GM04503 (cell line): ENCODE data around the gene IFITM5.
"Not testable (repeated sequence)": the region's sequence is repeated elsewhere in the genome, so short reads cannot be mapped to it uniquely, and the experiment has no call there.

ENCODE experiments used
- DNase-seq: peaks from one replicate; pipeline ENCODE4 v3.0.0-alpha.2; 2012; ENCODE audit warnings: low read depth

Gene IFITM5

DNA sequence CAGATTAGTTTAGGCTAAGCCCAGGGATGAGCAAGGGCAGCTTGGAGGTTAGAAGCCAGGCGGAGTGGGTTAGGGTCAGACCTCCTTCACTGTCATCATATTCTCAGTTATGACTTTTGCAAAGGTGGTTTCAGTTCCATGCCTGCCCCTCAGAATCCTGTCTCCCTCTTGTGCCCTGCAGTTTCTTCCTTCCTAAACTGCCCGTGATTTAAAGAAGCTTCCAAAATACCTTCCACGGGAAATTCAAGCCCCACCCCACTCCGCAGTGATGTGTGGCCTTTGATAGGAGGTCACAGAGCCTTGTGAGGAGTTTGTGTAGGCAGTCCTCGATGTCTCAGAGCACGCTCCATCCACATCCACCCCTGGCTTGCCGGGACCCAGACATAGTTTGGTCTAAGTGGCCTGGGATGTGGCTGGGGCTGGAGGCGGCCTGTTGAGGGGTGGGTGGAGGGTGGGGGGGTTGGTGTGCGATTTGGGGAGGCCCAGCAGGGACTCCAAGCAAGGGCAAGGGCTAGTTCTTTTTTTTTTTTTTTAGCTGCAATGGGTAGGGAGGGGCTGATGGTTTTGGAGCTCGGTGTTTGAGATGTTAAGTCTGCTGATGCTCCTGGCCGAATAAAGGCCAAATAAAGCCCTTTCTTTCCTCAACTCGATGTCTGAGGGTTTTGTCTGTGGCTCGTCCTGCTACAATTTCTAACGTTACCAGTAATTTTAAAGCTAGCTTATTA lies 12.9 kb upstream of the IFITM5 start:
- no peak for DNase-seq

DNA sequence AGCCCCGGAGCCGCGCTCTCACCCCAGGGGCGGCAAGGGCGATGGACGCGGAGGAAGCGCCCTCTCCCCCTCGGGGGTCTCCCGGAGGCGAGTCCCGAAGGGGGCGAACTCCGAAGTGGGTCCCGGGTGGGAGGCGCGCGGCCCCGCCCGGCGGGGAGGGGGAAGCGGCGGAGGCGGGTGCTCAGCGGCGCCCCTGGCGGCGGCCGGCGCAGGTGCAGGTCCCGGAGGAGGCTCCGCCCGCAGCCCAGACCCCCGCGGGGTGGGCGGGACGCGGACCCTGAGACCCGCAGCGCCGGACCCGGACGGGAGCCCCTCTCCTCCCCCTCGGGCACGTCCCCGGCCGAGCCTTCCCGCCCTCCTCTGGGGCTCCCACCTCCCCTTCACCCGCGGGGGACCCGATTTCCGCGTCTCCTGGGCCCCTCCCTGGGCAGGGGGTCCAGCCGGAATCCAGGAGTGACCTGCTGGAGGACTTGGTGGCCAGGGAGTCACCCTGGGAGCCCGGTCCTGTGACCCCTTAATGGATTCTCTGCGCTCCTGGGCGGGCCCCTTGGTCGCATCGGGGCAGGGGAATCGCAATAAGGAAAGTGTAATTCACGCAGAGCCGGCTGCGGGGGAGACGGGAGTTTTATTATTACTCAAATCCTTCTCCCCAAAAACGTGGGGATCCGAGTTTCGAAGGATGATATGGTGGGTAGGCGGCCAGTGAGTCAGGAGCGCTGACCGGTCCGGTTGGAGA lies 11.9 kb upstream of the IFITM5 start:
- not testable (repeated sequence) for DNase-seq

DNA sequence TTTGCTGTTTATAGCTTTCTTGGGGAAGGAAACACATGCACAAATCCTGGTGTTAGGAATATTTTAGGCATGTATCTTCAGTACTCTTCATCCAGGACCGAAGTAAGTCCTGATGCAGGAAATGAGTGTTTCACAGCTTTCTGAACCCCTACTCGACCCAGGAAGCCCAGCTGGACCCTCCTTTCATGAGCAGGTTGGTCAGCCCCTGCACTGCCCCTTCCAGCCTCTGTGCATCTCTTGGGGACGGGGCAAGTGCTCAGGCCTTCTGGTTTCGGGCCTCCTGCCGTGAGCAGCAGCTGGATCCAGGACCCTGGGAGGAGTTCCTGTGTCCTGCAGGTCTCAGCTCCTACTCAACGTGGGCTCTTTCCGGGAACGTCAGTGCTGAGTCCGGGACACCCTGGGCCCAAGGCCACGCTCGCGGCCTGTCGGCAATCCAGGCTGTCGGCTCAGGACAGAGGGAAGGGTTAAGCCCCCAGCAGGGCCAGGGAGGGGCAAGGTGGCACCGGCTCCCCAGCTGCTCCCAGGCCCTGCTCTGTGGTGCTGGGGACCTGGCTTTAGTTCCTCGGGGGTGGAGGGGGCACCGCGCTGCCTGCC lies 10.8 kb upstream of the IFITM5 start:
- not testable (repeated sequence) for DNase-seq

DNA sequence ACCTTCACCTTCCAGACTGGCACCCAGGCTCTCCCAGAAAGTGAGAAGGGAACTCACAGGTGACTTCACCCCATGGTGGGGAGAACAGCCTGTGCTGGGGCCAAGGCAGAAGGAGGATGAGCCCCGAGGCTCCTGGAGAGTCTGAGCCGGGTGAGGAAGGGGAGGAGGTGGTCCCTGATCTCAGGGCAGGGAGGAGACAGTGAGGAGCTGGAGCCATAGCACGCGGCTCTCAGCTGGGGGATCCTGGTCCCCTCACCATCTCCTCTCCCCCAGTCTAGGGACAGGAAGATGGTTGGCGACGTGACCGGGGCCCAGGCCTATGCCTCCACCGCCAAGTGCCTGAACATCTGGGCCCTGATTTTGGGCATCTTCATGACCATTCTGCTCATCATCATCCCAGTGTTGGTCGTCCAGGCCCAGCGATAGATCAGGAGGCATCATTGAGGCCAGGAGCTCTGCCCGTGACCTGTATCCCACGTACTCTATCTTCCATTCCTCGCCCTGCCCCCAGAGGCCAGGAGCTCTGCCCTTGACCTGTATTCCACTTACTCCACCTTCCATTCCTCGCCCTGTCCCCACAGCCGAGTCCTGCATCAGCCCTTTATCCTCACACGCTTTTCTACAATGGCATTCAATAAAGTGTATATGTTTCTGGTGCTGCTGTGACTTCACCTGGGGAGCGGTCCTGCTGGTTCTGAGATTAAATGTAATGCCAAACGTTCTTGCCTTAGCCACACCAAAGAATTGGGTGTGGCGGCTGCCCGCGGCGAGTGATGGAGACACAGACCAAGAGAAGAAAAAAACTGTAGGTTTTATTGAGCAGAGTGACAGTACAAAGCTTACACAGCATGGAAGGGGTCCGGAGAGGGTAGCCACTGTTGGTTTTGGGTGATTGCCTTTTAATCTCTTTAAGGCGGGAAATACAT lies 9.7 kb upstream of the IFITM5 start:
- not testable (repeated sequence) for DNase-seq

DNA sequence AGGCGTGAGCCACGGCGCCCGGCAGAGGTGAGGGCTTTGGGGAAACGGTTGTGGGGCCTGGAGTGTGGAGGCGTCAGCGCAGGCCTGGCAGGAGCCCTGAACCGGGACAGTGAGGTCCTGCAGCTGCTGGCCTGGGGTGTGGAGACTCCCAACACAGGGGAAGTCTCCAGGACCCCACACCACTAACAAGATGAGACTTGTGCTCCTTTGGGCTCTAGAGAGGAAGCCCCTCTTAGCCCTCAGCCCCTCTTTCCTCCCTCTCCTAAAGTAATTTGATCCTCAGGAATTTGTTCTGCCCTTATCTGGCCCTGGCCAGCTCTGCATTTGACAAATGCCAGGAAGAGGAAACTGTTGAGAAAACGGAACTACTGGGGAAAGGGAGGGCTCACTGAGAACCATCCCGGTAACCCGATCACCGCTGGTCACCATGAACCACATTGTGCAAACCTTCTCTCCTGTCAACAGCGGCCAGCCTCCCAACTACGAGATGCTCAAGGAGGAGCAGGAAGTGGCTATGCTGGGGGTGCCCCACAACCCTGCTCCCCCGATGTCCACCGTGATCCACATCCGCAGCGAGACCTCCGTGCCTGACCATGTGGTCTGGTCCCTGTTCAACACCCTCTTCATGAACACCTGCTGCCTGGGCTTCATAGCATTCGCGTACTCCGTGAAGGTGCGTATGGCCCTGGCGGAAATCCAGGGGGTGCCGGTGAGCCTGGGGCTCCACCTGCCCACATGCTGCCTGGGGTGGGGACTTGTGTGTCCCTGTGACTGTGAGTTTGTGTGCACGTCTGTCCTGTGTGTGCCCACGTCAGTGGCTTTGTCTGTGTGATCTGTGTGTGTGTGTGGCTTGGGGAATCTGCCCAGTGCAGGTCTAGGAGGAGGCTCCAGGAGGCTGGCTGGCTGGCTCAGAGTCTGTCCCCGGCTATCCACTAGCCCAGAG lies 8.7 kb upstream of the IFITM5 start, which contains the start of gene IFITM2:
TSS of gene IFITM2 (plus strand) at position 51 of the 943 bp plus-strand sequence. CDS start at position 428, 377 bp downstream.
- DNase-seq = peak; percentile 74

DNA sequence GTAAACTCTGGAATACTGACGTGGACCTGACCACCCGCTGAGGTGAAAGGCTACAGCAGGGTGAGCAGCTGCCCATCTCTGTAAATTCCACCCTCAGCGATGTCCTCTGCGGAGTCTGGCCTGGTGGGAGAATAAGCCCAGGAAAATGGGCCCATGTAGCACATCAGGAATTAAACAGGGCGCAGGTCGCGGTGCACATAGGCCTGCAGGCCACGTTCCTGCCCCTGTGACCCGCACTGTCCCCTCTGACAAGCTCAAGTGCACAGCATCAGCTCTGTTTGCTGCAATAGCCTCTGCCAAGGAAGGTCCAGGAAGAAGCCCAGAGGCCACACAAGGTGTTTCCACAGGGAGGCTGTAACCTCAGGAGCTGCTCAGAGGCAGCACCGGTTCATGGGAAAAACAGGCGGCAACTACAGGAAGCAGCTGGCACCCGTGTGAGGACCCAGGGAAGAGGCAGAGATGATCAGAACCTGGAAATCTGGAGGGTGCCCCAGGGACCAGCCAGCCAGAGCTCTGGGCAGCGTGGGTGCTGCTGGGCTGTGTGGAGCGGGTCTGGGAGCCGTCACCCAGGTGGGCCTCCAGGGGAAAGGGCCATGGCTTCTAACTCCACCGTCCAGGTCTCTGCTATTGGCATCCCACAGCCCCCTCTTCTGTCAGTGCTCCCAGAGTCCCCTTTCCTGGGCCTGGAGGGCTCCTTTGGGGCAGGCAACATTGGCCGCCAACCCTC lies 7.5 kb upstream of the IFITM5 start:
- no peak for DNase-seq

DNA sequence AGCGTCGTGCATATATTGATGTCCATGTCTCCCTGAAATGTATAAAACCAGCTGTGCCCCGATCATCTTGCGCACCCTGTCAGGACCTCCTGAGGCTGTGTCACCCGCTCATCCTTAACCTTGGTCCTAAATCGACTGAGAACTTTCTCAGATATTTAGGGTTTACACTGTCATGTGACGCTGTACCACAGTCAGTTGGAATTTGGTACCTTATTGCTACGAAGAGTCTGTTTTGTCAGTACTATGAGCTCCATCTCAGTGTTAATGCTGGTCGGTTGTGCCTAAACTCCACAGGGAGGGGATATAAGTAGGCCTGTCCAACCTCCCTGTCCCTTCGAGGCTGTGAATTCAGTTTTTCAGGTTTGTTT lies 6.5 kb upstream of the IFITM5 start:
- DNase-seq = no peak

DNA sequence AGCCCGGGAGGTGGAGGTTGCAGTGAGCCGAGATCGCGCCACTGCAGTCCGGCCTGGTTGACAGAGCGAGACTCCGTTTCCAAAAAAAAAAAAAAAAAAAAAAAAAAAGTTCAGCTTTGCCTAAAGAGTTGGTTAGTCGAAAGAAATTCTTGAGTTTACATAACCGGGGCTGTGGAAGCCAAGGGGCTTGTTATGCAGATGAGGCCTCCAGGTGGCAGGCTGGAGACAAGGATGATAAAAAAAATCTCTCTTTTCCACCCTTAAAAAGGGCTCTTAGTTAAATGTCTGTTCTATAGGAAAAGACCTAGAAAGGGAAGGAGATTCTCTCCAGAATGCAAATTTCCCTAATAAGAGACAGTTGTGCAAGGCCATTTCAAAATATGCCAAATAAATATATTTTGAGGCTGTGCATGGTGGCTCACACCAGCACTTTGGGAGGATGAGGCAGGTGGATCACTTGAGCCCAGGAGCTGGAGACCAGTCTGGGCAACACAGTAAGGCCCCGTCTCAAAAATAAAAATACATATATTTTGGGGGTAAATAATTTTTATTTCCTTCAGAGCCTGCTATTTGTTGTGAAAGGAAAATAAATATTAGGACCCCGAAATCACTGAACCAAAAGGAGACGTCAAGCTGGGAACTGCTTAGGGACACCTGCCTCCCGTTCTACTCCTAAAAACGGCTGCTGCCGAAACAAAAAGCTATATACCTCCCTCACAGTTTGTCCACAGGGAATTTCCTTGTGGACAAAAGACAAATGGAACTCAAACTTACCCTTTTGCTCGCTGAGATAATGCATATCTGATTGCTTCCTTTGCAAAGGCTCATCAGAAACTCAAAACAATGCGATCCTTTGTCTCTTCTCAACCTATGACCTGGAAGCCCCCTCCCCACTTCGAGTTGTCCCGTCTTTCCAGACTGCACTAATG lies 5.9 kb upstream of the IFITM5 start:
- no peak for DNase-seq

DNA sequence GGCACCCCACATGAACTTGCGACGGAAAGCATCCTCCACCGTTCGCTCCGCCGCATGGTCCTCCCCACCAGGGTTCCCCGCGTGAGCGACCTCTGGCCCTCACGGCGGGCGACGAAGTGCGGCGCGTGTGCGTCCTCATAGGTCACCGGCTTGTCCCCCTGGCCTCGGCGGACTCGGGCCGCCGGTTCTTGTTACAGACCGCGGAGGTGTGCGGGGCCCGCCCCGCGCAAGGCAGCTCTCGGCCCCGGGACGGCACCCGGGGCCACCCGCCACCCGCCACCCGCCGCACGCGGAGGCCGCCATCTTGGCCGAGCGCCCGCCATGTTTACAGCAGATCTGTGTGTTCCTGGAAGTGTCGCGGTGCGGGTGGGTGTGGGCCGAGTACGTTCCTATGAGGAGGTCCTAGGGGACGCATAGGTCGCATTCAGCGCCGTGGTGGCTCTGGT lies 4.8 kb upstream of the IFITM5 start:
- no peak for DNase-seq

DNA sequence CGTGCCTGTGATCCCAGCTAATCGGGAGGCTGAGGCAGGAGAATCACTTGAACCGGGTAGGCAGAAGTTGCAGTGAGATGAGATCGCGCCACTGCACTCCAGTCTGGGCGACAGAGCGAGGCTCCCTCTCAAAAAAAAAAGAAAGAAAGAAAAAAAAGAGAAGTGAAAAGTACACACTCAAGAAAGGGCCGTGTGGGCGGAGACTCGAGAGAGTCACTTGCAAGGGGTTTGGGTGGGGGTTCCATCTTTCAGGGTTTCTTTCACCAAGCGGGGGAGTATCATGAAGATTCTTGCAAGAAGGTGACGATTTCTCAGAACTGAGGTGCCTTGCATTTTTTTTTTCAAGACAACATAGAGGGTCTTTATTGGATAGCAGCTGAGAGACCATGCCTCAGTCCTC lies 4.0 kb upstream of the IFITM5 start:
- DNase-seq = no peak

DNA sequence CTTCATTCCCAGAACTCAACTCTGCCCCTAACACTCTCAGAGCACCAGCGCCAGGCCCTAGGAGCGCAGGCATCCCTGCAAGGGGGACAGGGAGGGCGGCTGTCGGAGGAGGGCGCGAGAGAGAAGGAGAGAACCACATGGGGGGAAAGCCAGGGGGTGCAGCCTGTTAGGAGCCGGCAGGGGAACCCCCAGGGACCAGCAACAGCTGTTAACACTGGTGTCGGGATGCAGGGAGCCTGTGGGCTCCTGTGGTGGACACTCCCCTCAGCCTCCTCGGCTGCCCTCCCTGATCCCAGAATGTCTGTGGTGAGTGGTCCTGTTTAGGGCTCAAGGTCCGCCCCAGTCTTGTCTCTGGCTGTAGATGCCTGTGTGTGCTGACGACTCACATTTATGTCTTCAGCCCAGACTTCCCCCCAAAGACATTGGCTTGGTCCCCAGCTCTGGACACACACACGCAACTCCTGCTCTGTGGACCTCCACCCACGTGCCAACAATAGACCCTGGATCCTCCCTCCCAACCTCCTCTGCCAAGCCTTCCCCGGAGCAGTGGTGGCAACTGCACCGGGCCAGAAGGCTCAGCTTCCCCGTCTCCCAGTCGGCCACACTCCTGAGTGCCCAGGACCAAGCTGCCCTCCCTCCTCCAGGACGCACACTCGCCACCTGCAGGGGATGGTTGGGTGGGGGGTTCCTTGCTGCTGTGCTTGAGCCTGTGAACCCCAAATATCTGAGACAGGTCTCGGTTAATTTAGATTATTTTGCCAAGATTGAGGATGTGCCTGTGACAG lies 817 bp upstream of the IFITM5 start:
- no peak for DNase-seq

DNA sequence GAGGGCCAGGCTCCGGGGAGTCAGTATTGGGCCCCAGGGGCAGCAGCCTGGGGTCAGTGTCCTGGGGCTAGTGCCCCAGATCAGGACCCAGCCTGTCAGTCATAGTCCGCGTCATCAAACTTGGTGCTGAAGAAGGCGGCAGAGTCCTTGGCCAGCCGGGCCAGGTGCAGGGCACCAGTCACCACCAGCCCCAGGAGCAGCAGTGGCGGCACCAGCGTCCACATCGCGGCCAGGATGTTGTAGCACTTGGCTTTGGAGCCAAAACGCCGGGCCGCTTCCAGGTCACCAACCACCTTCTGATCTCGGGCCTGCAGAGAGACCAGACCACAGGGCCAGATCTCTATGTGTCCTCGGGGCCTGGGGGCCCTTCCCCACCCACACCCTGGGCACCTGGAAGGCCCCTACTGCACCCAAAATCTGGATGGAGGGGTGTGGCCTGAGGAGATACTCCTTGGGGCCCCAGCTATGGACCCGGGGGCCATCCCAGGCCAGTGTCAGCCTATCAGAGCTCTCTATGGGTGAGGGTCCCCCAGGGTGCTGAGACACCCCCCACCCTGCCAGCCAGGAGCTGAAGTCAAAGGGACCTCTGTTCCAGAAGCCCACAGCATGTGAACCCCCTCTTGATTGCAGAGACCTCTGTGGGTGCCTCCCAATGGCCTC lies 790 bp downstream of the IFITM5 start:
- DNase-seq = no peak

DNA sequence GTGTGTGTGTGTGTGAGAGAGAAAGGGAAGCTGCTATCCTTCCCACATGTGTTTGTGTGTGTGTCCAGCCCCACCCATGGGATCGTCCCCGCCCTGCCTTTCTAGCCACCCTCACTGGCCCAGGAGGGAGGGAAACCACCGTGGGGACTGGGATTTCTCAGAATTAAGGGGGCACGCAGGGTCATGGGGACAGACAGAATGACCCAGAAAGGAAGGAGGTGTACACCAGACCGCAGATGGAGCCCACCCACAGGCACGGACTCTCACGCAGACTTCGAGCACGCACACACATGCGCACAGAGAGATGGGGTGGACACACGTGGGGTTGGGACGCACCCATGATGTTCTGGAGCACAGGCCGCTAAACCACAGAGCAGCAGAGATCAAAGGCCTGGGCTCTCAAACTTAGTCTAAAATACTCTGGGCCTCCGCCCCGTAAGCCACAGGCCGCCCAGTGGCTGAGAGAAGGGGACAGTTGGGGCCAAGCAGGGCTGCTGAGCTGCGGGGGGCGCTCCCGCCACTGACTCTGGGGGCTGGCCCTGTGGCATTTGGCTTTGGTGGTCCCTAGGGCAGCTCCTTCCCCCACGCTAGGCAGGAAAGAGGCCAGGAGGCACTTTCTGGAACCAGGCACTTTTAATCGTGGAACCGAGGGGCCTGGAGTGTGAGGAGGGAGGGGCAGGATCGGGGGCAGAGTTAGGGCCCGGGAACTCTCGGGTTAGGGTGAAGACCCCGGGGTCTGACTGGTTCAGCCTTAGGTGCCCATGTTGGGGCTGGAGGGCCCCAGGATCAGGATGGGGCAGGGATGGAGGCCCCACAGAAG lies 1.5 kb downstream of the IFITM5 start:
- no peak for DNase-seq

DNA sequence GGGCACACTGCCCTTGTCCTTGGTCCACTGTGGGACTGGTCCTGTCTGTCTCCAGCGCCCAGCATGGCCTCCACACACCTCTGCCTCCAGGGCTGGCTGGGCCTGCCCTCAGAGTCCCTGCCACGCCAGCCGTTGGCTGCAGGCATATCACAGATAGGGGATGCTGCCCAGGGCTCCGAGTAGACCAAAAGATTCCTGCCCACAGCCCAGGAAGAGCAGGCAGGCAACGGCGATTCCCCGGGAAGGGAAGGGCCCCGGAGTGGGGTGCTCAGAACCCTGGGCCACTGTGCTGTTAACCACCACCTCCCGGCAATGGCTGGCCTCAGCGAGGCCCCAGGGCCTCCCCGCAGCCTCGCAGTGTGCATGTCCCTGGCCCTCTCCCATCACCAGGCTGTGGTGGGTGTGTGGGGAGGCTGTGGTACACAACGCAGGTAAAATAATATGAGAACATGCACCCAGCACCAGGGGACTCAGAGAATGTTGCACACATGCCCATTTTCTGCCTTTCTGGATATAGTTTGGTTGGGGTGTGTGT lies 2.2 kb downstream of the IFITM5 start:
- DNase-seq = no peak

DNA sequence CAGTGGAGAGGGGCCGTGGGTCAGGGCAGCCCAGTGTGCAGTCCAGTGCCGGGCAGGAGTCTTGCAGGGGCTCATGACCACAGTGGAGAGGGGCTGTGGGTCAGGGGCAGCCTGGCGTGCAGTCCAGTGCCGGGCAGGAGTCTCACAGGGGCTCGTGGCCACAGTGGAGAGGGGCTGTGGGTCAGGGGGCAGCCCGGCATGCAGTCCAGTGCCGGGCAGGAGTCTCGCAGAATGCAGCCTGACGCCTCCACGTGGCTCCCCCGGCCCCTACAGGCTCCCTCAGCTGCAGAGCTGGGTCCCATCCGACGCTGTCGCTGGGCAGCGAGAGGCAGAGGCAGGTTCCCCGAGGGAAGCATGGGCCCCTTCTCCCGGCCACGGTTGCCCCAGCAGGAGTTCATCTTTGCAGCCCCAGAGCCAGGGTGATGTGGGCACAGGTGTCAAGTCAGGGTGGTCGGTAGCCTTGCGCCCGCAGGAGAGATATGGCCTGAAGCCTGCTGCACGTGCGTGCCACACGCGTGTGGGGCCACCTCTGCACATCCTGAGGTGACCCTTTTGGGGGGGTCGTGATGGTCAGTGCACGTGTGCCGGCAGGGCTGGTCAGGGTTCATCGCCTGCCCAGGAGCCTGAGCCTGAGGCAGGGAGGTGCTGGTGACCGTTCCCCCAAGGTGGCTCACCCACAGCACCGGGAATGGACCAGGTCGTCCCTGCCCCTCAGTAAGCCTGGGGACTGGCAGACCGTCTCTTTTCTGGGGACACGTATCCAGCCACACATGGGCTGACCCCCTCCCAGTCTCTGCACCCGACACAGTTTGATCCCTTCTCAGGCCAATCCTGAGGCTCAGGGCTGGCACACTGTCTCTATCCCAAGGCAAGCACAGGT lies 2.9 kb downstream of the IFITM5 start:
- no peak for DNase-seq
